ENCODE data around the gene TTLL1. TPM values are rescaled to one million over a fixed set of nuclear protein-coding genes. Genes with fewer than 3 reads are reported as not detected.

Gene TTLL1
- total and polyA plus RNA-seq, 9 of the 15 experiments (the other 6 are each of a cell fraction or from before 2014, with no cell fraction given), result 0.06 to 0.85 (median 0.17) TPM

DNA sequence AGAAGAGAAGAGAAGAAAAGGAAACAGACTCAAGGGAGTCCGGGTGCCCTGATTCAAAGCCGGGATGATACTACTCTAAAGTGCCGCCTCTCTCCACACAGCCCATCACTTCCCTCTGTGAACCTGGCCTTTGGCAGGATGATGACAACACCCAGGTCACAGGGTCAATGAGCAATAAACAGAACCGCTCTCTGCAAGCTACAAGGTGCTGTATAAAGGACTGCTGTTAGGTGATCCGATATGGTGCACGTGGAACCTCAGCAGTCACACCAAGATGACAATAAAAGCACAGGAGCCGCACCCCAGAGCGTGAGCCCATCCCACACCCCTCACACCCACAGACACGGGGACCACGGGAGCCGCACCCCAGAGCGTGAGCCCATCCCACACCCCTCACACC lies 10.7 kb downstream of the TTLL1 start:
- TF ChIP-seq NR2C2 (CRISPR knock-in tag; IDR thresholded peaks at IDR 0.05), result no peak
- TF ChIP-seq NR2C2 (tag; IDR thresholded peaks at IDR 0.05), result peak; percentile 25; the same call in 1 of the 2 replicates
- TF ChIP-seq, protein P1, sequence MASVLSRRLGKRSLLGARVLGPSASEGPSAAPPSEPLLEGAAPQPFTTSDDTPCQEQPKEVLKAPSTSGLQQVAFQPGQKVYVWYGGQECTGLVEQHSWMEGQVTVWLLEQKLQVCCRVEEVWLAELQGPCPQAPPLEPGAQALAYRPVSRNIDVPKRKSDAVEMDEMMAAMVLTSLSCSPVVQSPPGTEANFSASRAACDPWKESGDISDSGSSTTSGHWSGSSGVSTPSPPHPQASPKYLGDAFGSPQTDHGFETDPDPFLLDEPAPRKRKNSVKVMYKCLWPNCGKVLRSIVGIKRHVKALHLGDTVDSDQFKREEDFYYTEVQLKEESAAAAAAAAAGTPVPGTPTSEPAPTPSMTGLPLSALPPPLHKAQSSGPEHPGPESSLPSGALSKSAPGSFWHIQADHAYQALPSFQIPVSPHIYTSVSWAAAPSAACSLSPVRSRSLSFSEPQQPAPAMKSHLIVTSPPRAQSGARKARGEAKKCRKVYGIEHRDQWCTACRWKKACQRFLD (CRISPR knock-in tag; IDR thresholded peaks at IDR 0.05), result no peak
- TF ChIP-seq, protein P2, sequence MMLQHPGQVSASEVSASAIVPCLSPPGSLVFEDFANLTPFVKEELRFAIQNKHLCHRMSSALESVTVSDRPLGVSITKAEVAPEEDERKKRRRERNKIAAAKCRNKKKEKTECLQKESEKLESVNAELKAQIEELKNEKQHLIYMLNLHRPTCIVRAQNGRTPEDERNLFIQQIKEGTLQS (IDR thresholded peaks at IDR 0.05), result 0 out of 2 replicates have a peak, but pooled peaks have one; percentile 15
- TF ChIP-seq, protein P2 (CRISPR knock-in tag; conservative IDR thresholded peaks at IDR 0.05), result no peak
- TF ChIP-seq, protein P3, sequence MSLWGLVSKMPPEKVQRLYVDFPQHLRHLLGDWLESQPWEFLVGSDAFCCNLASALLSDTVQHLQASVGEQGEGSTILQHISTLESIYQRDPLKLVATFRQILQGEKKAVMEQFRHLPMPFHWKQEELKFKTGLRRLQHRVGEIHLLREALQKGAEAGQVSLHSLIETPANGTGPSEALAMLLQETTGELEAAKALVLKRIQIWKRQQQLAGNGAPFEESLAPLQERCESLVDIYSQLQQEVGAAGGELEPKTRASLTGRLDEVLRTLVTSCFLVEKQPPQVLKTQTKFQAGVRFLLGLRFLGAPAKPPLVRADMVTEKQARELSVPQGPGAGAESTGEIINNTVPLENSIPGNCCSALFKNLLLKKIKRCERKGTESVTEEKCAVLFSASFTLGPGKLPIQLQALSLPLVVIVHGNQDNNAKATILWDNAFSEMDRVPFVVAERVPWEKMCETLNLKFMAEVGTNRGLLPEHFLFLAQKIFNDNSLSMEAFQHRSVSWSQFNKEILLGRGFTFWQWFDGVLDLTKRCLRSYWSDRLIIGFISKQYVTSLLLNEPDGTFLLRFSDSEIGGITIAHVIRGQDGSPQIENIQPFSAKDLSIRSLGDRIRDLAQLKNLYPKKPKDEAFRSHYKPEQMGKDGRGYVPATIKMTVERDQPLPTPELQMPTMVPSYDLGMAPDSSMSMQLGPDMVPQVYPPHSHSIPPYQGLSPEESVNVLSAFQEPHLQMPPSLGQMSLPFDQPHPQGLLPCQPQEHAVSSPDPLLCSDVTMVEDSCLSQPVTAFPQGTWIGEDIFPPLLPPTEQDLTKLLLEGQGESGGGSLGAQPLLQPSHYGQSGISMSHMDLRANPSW (CRISPR knock-in tag; IDR thresholded peaks at IDR 0.05), result no peak
- TF ChIP-seq ZNF695 (CRISPR knock-in tag; IDR thresholded peaks at IDR 0.05), result no peak
- TF ChIP-seq MEF2A (IDR thresholded peaks at IDR 0.05; ENCODE audit: control insufficient read depth, low read depth, low read length), result no peak
- TF ChIP-seq CTBP1 (IDR thresholded peaks at IDR 0.05; ENCODE audit: borderline replicate concordance), result 0 out of 2 replicates have a peak, but pooled peaks have one; percentile 21
- TF ChIP-seq, protein P4, sequence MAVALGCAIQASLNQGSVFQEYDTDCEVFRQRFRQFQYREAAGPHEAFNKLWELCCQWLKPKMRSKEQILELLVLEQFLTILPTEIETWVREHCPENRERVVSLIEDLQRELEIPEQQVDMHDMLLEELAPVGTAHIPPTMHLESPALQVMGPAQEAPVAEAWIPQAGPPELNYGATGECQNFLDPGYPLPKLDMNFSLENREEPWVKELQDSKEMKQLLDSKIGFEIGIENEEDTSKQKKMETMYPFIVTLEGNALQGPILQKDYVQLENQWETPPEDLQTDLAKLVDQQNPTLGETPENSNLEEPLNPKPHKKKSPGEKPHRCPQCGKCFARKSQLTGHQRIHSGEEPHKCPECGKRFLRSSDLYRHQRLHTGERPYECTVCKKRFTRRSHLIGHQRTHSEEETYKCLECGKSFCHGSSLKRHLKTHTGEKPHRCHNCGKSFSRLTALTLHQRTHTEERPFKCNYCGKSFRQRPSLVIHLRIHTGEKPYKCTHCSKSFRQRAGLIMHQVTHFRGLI (CRISPR knock-in tag; IDR thresholded peaks at IDR 0.05), result no peak
- TF ChIP-seq TBL1XR1 (IDR thresholded peaks at IDR 0.05; ENCODE audit: low read length in 2 of 2), result no peak
- TF ChIP-seq SLC30A9 (CRISPR knock-in tag; IDR thresholded peaks at IDR 0.05), result no peak
- BruUV-seq (replicated peaks), result no TSS peak
- FAIRE-seq (no peak), ATAC-seq (0 out of 3 replicates have a peak, but pooled peaks have one; percentile 42), DNase-seq (ENCODE audit: extremely low read depth in 1 of 4, low spot score in 3 of 4) (peak in 2 of 4 experiments; percentile 17 to 21)
- no peak overlapping the region for H3K27ac ChIP-seq (ENCODE audit: extremely low read depth, low read depth, low read length)
- no peaks in the 10 kb centered on the region for H3K36me3 ChIP-seq (ENCODE audit: control insufficient read depth, insufficient read depth, low read length)
- H4K20me1 ChIP-seq (replicated peaks; ENCODE audit: control insufficient read depth, insufficient read depth, low read length), result no peaks in the 10 kb centered on the region
- no peak overlapping the region for H3K4me2 ChIP-seq (ENCODE audit: insufficient read depth, low read length)
- H2AFZ ChIP-seq (ENCODE audit: low read depth, low read length), result no peak overlapping the region
- H3K9ac ChIP-seq (ENCODE audit: insufficient read depth in 1 of 2, low read depth in 2 of 2, low read length in 2 of 2), result no peak overlapping the region
- WGBS (ENCODE audit: insufficient coverage, low coverage, missing lambda C conversion rate), result 6% methylated on average over 5 of the region's 12 CpGs
- no peaks in the 10 kb centered on the region for H3K9me1 ChIP-seq (ENCODE audit: control insufficient read depth, insufficient read depth, low read length)
- no peaks in the 10 kb centered on the region for H3K79me2 ChIP-seq (ENCODE audit: control insufficient read depth, insufficient read depth, low read length)
- H3K4me3 ChIP-seq, result no peak overlapping the region
- ChIA-PET CTCF (ENCODE audit: low intra/inter-chr PET ratio) (no interaction called here), POLR2A (no interaction called here)
- no peaks in the 10 kb centered on the region for H3K9me3 ChIP-seq (replicated peaks; ENCODE audit: control insufficient read depth, insufficient read depth, low read depth, low read length)
- H3K4me1 ChIP-seq (replicated peaks in 1 of 2; ENCODE audit: control insufficient read depth in 2 of 2, insufficient read depth in 2 of 2, low read length in 2 of 2), result peaks cover 0 to 3% of the 10 kb centered on the region in 2 experiments; a peak in 3 of 5 replicates
- in situ Hi-C loops (cut with MboI), result no loop called here
- no peaks in the 10 kb centered on the region for H3K27me3 ChIP-seq (ENCODE audit: control insufficient read depth in 2 of 2, insufficient read depth in 2 of 2, low read length in 2 of 2)
- intact Hi-C loops (cut with micrococcal nuclease), result no loop called here

Data from K562 (cell line).